Measurements from ENCODE around the gene TOGARAM1. TPM values are rescaled to one million over a fixed set of nuclear protein-coding genes. Genes with fewer than 3 reads are reported as not detected.

Gene TOGARAM1
- total RNA-seq, 1 experiment from 2014 or later, result 12.0 TPM

- Mint-ChIP-seq H3K27ac (ENCODE audit: low read depth, unreplicated experiment) (no peak overlapping the region), H3K36me3 (ENCODE audit: insufficient read depth, unreplicated experiment) (peaks cover 31% of the 10 kb centered on the region), H3K4me1 (ENCODE audit: insufficient read depth, unreplicated experiment) (no peaks in the 10 kb centered on the region), H3K9me3 (ENCODE audit: unreplicated experiment) (no peaks in the 10 kb centered on the region), H3K4me3 (ENCODE audit: unreplicated experiment) (no peak overlapping the region), H3K27me3 (ENCODE audit: insufficient read depth, unreplicated experiment) (no peaks in the 10 kb centered on the region)
- intact Hi-C loops (cut with micrococcal nuclease), result no loop called here
- DNase-seq (ENCODE audit: unreplicated experiment), result no peak
- TF ChIP-seq CTCF (IDR thresholded peaks at IDR 0.05; ENCODE audit: unreplicated experiment), result no peak
- no TSS peak for BruUV-seq (replicated peaks)
- ChIA-PET POLR2A (interaction anchor here (0.7 kb wide), 1 partner anchor 75 kb away, joined by 3 read pairs; no protein-coding TSS in a partner anchor), CTCF (interaction anchor here (0.7 kb wide), 1 partner anchor 36 kb away, joined by 3 read pairs; no protein-coding TSS in a partner anchor)
These were observed 33.2 kb downstream of the TOGARAM1 start for GRCh38 chr14:44995196-44995595.

GRCh38 chr14:44995770-44996294 is 33.8 kb downstream of the TOGARAM1 start:
- no peak for TF ChIP-seq CTCF (IDR thresholded peaks at IDR 0.05; ENCODE audit: unreplicated experiment)
- no TSS peak for BruUV-seq (replicated peaks)
- Mint-ChIP-seq H3K4me1 (ENCODE audit: insufficient read depth, unreplicated experiment) (no peaks in the 10 kb centered on the region), H3K9me3 (ENCODE audit: unreplicated experiment) (no peaks in the 10 kb centered on the region), H3K4me3 (ENCODE audit: unreplicated experiment) (no peak overlapping the region), H3K36me3 (ENCODE audit: insufficient read depth, unreplicated experiment) (peaks cover 36% of the 10 kb centered on the region), H3K27me3 (ENCODE audit: insufficient read depth, unreplicated experiment) (no peaks in the 10 kb centered on the region), H3K27ac (ENCODE audit: low read depth, unreplicated experiment) (no peak overlapping the region)
- intact Hi-C loops (cut with micrococcal nuclease), result no loop called here
- DNase-seq (ENCODE audit: unreplicated experiment), result no peak
- ChIA-PET CTCF (interaction anchor here (0.7 kb wide), 1 partner anchor 522 kb away, joined by 3 read pairs; no protein-coding TSS in a partner anchor), POLR2A (no interaction called here)

- TF ChIP-seq CTCF (IDR thresholded peaks at IDR 0.05; ENCODE audit: unreplicated experiment), result no peak
- DNase-seq (ENCODE audit: unreplicated experiment), result no peak
- intact Hi-C loops (cut with micrococcal nuclease), result no loop called here
- Mint-ChIP-seq H3K27me3 (ENCODE audit: insufficient read depth, unreplicated experiment) (no peaks in the 10 kb centered on the region), H3K4me3 (ENCODE audit: unreplicated experiment) (no peak overlapping the region), H3K4me1 (ENCODE audit: insufficient read depth, unreplicated experiment) (no peaks in the 10 kb centered on the region), H3K36me3 (ENCODE audit: insufficient read depth, unreplicated experiment) (peaks cover 24% of the 10 kb centered on the region), H3K9me3 (ENCODE audit: unreplicated experiment) (no peaks in the 10 kb centered on the region), H3K27ac (ENCODE audit: low read depth, unreplicated experiment) (no peak overlapping the region)
- ChIA-PET CTCF (no interaction called here), POLR2A (interaction anchor here (0.9 kb wide), 1 partner anchor 42 kb away, joined by 3 read pairs; the partner anchor contains the start of genes KLHL28 and TOGARAM1)
- BruUV-seq (replicated peaks), result no TSS peak
These were observed 41.9 kb downstream of the TOGARAM1 start for GRCh38 chr14:45003924-45004323.

GRCh38 chr14:45015133-45015532 is 53.1 kb downstream of the TOGARAM1 start:
- Mint-ChIP-seq H3K27ac (ENCODE audit: low read depth, unreplicated experiment) (no peak overlapping the region), H3K27me3 (ENCODE audit: insufficient read depth, unreplicated experiment) (no peaks in the 10 kb centered on the region), H3K9me3 (ENCODE audit: unreplicated experiment) (no peaks in the 10 kb centered on the region), H3K4me3 (ENCODE audit: unreplicated experiment) (no peak overlapping the region), H3K4me1 (ENCODE audit: insufficient read depth, unreplicated experiment) (no peaks in the 10 kb centered on the region), H3K36me3 (ENCODE audit: insufficient read depth, unreplicated experiment) (peaks cover 32% of the 10 kb centered on the region)
- intact Hi-C loops (cut with micrococcal nuclease), result no loop called here
- BruUV-seq (replicated peaks), result no TSS peak
- no peak for TF ChIP-seq CTCF (IDR thresholded peaks at IDR 0.05; ENCODE audit: unreplicated experiment)
- ChIA-PET CTCF (interaction anchor here (0.6 to 1.2 kb wide), 2 partner anchors 71 to 253 kb away, joined by 3 to 4 read pairs; no protein-coding TSS in a partner anchor), POLR2A (interaction anchor here (0.7 kb wide), 1 partner anchor 137 kb away, joined by 3 read pairs; no protein-coding TSS in a partner anchor)
- DNase-seq (ENCODE audit: unreplicated experiment), result no peak

All from MCF 10A (cell line).